ENCODE data around the gene IKZF4.
A peak's percentile ranks its signal among the peaks of the same experiment; 100 is the strongest.
"Not testable (repeated sequence)": the region's sequence is repeated elsewhere in the genome, so short reads cannot be mapped to it uniquely, and the experiment has no call there.

IKZF4 gene

DNA sequence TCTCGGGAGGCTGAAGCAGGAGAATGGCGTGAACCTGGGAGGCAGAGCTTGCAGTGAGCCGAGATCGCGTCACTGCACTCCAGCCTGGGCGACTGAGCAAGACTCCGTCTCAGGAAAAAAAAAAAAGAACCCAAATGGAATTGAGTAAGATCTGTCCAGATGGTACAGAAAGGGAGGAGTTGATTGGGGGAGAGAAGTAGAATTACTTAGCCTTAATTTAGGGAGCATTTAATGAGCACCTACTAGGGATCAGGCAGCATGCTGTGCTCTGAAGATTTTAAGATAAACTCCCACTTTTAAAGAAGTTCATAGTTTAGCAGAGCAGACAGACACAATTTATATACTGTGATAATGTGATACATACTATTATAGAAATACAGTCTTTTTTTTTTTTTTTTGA, 42.5 kb upstream of the IKZF4 start:
- H3F3A ChIP-seq (ENCODE audit: insufficient read depth), result no peaks in the 10 kb centered on the region
- H3K9me3 ChIP-seq (ENCODE audit: insufficient read depth, low read length), result no peaks in the 10 kb centered on the region
- H3K79me2 ChIP-seq (ENCODE audit: insufficient read depth, low read length), result peaks cover 28% of the 10 kb centered on the region
- H4K20me1 ChIP-seq (ENCODE audit: low read depth, low read length), result no peaks in the 10 kb centered on the region
- no peak overlapping the region for H3K9ac ChIP-seq (ENCODE audit: low read length)
- no peaks in the 10 kb centered on the region for H3K9me2 ChIP-seq (replicated peaks; ENCODE audit: insufficient read depth, low read length)
- no peaks in the 10 kb centered on the region for H3K27me3 ChIP-seq (ENCODE audit: low read length)
- no peak overlapping the region for H3K4me3 ChIP-seq (ENCODE audit: insufficient read depth, low read length, poor library complexity, severe bottlenecking)
- H3K36me3 ChIP-seq (ENCODE audit: low read length), result no peaks in the 10 kb centered on the region
- H2AFZ ChIP-seq (ENCODE audit: low read depth, low read length, severe bottlenecking), result no peak overlapping the region
- H3K27ac ChIP-seq (ENCODE audit: low read depth, low read length), result no peak overlapping the region
- no peak overlapping the region for H3K4me2 ChIP-seq (ENCODE audit: low read depth, low read length, poor library complexity, severe bottlenecking)
- no peak for TF ChIP-seq EZH2phosphoT487 (conservative IDR thresholded peaks at IDR 0.05; ENCODE audit: low read length)
- no peak for TF ChIP-seq CTCF (IDR thresholded peaks at IDR 0.05; ENCODE audit: insufficient read depth, low read length, poor library complexity, severe bottlenecking)

DNA sequence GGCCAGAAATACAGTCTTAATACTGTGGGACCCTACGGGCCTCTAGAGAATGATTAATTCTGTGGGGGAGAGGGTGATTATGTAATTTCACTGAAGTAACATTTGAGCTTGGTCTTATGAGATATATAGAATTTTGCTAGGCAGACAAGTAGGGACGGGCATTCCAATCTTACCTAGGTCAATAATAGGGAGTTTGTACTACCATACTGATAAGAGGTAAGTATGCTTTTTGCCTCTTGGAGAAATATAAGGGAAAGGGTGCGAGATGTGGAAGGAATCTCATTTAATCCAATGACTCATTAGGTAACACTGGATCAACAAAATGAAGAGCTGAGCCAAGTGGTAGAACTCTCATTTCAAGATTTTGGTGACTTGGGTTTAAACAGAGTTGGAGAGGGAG, 41.8 kb upstream of the IKZF4 start:
- H3K36me3 ChIP-seq (ENCODE audit: low read length), result no peaks in the 10 kb centered on the region
- no peaks in the 10 kb centered on the region for H4K20me1 ChIP-seq (ENCODE audit: low read depth, low read length)
- H3K79me2 ChIP-seq (ENCODE audit: insufficient read depth, low read length), result peaks cover 28% of the 10 kb centered on the region

GRCh38 chr12:55981882-55982281, 39.0 kb upstream of the IKZF4 start:
- H3K4me2 ChIP-seq (ENCODE audit: low read depth, low read length, poor library complexity, severe bottlenecking), result peak overlapping the region; percentile 13
- not testable (repeated sequence) for H3K9ac ChIP-seq (ENCODE audit: low read length); H2AFZ ChIP-seq (ENCODE audit: low read depth, low read length, severe bottlenecking); H3K27me3 ChIP-seq (ENCODE audit: low read length); H3K36me3 ChIP-seq (ENCODE audit: low read length); H3K79me2 ChIP-seq (ENCODE audit: insufficient read depth, low read length); H3F3A ChIP-seq (ENCODE audit: insufficient read depth); H4K20me1 ChIP-seq (ENCODE audit: low read depth, low read length); H3K9me3 ChIP-seq (ENCODE audit: insufficient read depth, low read length); H3K4me3 ChIP-seq (ENCODE audit: insufficient read depth, low read length, poor library complexity, severe bottlenecking); H3K9me2 ChIP-seq (replicated peaks; ENCODE audit: insufficient read depth, low read length)
- 0 out of 2 replicates have a peak overlapping the region, but pooled peaks have one; percentile 45 for H3K27ac ChIP-seq (ENCODE audit: low read depth, low read length)

More for the DNA sequence above, 41.8 kb upstream of the IKZF4 start:
- TF ChIP-seq EZH2phosphoT487 (conservative IDR thresholded peaks at IDR 0.05; ENCODE audit: low read length) (no peak), CTCF (IDR thresholded peaks at IDR 0.05; ENCODE audit: insufficient read depth, low read length, poor library complexity, severe bottlenecking) (no peak)
- Histone ChIP-seq H3K9ac (ENCODE audit: low read length) (no peak overlapping the region), H3K9me2 (replicated peaks; ENCODE audit: insufficient read depth, low read length) (no peaks in the 10 kb centered on the region), H3K9me3 (ENCODE audit: insufficient read depth, low read length) (no peaks in the 10 kb centered on the region), H3K4me2 (ENCODE audit: low read depth, low read length, poor library complexity, severe bottlenecking) (no peak overlapping the region), H3K27ac (ENCODE audit: low read depth, low read length) (no peak overlapping the region), H3K4me3 (ENCODE audit: insufficient read depth, low read length, poor library complexity, severe bottlenecking) (no peak overlapping the region), H2AFZ (ENCODE audit: low read depth, low read length, severe bottlenecking) (no peak overlapping the region), H3K27me3 (ENCODE audit: low read length) (no peaks in the 10 kb centered on the region), H3F3A (ENCODE audit: insufficient read depth) (no peaks in the 10 kb centered on the region)

DNA sequence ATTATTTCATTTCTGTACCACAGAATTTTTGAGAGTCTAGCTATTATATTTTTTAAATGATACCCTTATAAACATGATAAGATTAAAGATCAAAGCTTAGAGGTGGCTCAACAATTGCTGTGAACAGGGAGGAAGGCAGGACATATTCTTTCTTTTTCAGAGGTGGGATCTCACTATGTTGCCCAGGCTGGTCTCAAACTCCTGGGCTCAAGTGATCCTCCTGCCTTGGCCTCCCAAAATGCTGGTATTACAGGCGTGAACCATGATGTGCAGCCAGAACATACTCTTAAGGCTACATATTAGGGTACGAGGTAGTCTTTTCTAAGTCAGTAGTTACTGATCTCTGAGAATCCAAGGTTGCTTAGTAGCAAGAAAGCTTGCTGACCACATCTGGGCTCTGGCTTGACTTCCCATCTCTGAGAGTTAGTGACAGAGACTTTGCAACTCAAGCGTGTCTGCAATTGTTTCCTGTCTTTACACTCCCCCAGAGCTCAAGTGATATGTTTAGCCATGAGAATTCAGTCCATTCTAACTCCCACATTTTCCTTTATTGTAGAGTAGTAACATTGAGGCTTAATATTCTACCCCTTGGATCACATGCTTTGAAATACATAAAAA, 38.4 kb upstream of the IKZF4 start:
- H3F3A ChIP-seq (ENCODE audit: insufficient read depth), result no peaks in the 10 kb centered on the region
- H3K27ac ChIP-seq (ENCODE audit: low read depth, low read length), result peak overlapping the region; percentile 45; the same call in 1 of the 2 replicates

More for the DNA sequence above, 38.4 kb upstream of the IKZF4 start:
- no peak overlapping the region for H3K4me3 ChIP-seq (ENCODE audit: insufficient read depth, low read length, poor library complexity, severe bottlenecking)
- TF ChIP-seq CTCF (IDR thresholded peaks at IDR 0.05; ENCODE audit: insufficient read depth, low read length, poor library complexity, severe bottlenecking) (no peak), EZH2phosphoT487 (conservative IDR thresholded peaks at IDR 0.05; ENCODE audit: low read length) (no peak)
- no peak overlapping the region for H3K9ac ChIP-seq (ENCODE audit: low read length)
- no peaks in the 10 kb centered on the region for H3K36me3 ChIP-seq (ENCODE audit: low read length)
- no peak overlapping the region for H2AFZ ChIP-seq (ENCODE audit: low read depth, low read length, severe bottlenecking)
- no peaks in the 10 kb centered on the region for H3K9me2 ChIP-seq (replicated peaks; ENCODE audit: insufficient read depth, low read length)
- H4K20me1 ChIP-seq (ENCODE audit: low read depth, low read length), result no peaks in the 10 kb centered on the region
- no peaks in the 10 kb centered on the region for H3K27me3 ChIP-seq (ENCODE audit: low read length)
- H3K79me2 ChIP-seq (ENCODE audit: insufficient read depth, low read length), result no peaks in the 10 kb centered on the region; the same call in 1 of the 2 replicates
- H3K4me2 ChIP-seq (ENCODE audit: low read depth, low read length, poor library complexity, severe bottlenecking), result peak overlapping the region; percentile 13
- no peaks in the 10 kb centered on the region for H3K9me3 ChIP-seq (ENCODE audit: insufficient read depth, low read length)

All from SU-DHL-6 (cell line).